GM12864 (cell line): ENCODE data around the gene PKD1.

Experiments
- DNase-seq: peaks from one replicate; pipeline ENCODE4 v3.0.0-alpha.2; 2011; ENCODE audit warnings: low read depth
- H3K4me3 ChIP-seq: 2 replicates; pipeline ENCODE4 v1.5.1; 2011; ENCODE audit warnings: mild to moderate bottlenecking, low read depth, low read length, control low read depth
- CTCF ChIP-seq: IDR thresholded peaks from 2 replicates; pipeline ENCODE4 v1.5.1; 2011; ENCODE audit warnings: low read depth, mild to moderate bottlenecking, moderate library complexity, low read length, control low read depth, inconsistent platforms; ENCODE audit errors: missing control alignments

The PKD1 gene

DNA sequence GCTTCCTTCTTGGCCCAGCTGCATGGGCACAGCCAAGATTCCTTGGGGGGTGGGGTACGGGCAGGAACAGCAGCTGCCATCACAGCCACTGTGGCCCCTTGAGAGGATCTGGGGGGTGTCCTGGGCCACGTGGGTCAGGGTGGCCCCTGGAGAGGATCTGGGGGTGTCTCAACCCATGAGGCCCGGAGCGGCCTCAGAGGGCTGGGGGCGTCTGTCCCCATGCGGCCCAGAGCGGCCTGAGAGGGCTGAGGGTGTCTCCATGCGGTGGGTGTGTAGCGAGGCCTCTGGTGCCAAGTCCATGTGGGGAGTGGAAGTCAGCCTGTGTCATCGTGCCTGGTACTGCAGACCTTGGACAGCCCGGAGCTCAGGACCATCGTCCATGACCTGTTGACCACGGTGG, 74.2 kb downstream of the PKD1 start:
- TF ChIP-seq CTCF, result no peak
- no peak overlapping the region for H3K4me3 ChIP-seq
- no peak for DNase-seq

GRCh38 chr16:2061023-2061422, 74.7 kb downstream of the PKD1 start:
- no peak for DNase-seq
- no peak for TF ChIP-seq CTCF
- no peak overlapping the region for H3K4me3 ChIP-seq

GRCh38 chr16:2060346-2060745, 75.4 kb downstream of the PKD1 start:
- DNase-seq, result no peak
- TF ChIP-seq CTCF, result no peak

DNA sequence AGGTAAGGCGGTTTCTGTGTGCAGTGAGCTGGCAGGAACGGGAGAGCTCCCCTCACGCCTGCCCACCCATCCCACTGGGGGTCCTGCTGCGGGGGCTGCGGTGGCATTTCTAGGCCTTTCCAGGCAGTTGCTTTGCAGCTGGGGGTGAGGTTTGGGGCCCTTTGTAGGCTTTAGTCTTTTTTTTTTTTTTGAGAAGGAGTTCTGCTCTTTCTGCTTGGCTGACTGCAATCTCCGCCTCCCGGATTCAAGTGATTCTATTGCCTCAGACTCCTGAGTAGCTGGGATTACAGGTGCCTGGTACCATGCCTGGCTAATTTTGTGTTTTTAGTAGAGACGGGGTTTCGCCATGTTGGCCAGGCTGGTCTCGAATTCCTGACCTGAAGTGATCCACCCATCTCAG, 76.8 kb downstream of the PKD1 start:
- no peak overlapping the region for H3K4me3 ChIP-seq
- no peak for DNase-seq
- TF ChIP-seq CTCF, result no peak

More at GRCh38 chr16:2060346-2060745, 75.4 kb downstream of the PKD1 start:
- no peak overlapping the region for H3K4me3 ChIP-seq

- DNase-seq, result no peak
- H3K4me3 ChIP-seq, result no peak overlapping the region
- no peak for TF ChIP-seq CTCF
Observed at GRCh38 chr16:2058420-2058819, 77.3 kb downstream of the PKD1 start.

GRCh38 chr16:2057438-2057837, 78.3 kb downstream of the PKD1 start:
- TF ChIP-seq CTCF, result no peak
- H3K4me3 ChIP-seq, result no peak overlapping the region
- DNase-seq, result no peak

DNA sequence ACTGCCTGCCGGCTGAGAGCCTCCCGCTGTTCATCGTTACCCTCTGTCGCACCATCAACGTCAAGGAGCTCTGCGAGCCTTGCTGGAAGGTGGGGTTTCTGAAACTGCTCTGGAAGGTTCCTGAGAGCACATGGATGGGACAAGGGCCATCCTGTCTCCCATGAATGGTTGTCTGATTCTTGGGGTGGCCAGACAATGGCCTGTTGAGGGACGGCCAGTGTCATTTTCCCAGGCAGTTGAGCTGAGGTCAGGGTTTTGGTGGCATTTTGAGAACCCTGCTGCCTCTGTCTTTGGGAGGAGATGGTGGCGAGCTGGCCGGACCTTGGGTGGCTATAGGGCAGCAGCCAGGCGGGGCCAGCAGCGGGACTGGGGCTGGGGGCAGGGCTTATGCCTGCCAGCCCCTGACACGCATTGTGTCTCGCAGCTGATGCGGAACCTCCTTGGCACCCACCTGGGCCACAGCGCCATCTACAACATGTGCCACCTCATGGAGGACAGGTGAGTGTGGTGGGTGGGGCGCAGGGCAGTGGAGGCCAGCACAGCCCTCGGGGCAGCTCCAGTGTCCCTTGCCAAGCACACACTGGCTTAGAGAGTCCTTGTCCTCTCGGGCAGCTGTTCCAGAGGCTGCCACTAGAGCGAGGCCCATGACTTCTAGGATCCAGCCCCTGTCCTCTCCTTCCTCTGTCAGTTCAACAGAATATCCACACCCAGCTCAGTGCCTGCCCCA, 78.9 kb downstream of the PKD1 start:
- DNase-seq, result no peak
- TF ChIP-seq CTCF, result peak; percentile 27
- no peak overlapping the region for H3K4me3 ChIP-seq
